ENCODE data around the gene TUBA1A. TPM values are rescaled to one million over a fixed set of nuclear protein-coding genes. Genes with fewer than 3 reads are reported as not detected.
A peak's percentile ranks its signal among the peaks of the same experiment; 100 is the strongest.

Gene TUBA1A
- 10 to 100 TPM; 47.4 to 49.1 TPM for total RNA-seq

DNA sequence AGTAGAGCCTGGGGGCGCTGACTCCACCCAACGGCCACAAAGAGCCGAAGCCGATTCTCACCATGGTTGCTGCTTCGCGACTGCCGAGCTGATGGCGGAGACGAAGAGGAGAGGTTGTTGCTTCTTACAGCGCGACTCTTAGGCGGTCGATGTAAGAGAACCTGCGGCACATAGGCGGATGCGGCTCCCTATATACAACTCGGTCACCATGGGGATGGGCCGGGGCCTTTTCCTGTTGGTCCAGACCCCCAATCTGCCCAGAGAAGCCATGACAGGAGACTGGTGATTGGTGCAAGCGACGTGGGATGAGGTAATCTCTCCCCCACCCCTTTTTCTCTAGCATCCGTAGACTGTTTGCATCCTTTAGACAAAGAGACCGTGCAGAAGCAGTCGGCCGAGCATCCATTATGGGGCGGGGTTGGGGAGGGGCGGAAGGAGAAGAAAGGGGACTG lies at the start of gene TUBA1A:
TUBA1A (minus strand) TSS at position 165 of the 452 bp plus-strand sequence; CDS start at position 64, 101 bp downstream.
- intact Hi-C loops (cut with micrococcal nuclease), result loop anchor here (1.0 to 10.0 kb wide), 11 partner anchors 12 to 1434 kb away; partner anchors contain the start of genes ARF3, CCNT1, DDX23 and KMT2D
- H3K36me3 Mint-ChIP-seq (ENCODE audit: low read depth), result peaks cover 2% of the 10 kb centered on the region
- peak; percentile 97 for DNase-seq
- no peaks in the 10 kb centered on the region for H3K27me3 Mint-ChIP-seq (ENCODE audit: low read depth)
- CTCF ChIA-PET, result interaction anchor here (1.6 to 2.8 kb wide), 2 partner anchors 58 to 148 kb away, joined by 3 to 14 read pairs; partner anchors contain the start of genes C1QL4 and TUBA1B
- peak within 1 kb of the TSS; percentile 84 for H3K4me3 Mint-ChIP-seq
- H3K27ac Mint-ChIP-seq, result peak within 1 kb of the TSS; percentile 86
- no peaks in the 10 kb centered on the region for H3K9me3 Mint-ChIP-seq
- peaks cover 13% of the 10 kb centered on the region for H3K4me1 Mint-ChIP-seq (ENCODE audit: low read depth)

DNA sequence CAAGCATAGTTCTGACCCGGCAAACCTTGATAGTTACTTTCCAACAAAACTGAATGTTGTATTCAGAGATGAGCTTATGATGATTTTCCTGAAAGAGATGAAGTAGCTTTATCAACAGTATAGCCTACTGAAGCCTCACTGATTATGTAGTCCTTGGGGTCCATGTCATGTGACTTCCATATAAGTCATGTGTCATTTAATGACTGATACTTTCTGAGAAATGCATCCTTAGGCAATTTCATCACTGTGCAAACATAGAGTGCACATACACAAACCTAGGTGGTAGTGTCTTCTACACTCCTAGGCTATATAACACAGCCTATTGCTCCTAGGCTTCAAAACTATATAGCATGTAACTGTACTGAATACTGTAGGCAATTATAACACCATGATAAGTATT lies 47.5 kb upstream of the TUBA1A start:
- no peak overlapping the region for H3K27ac Mint-ChIP-seq
- H3K36me3 Mint-ChIP-seq (ENCODE audit: low read depth), result no peaks in the 10 kb centered on the region
- peaks cover 12% of the 10 kb centered on the region for H3K4me1 Mint-ChIP-seq (ENCODE audit: low read depth)
- H3K27me3 Mint-ChIP-seq (ENCODE audit: low read depth), result no peaks in the 10 kb centered on the region
- CTCF ChIA-PET, result interaction anchor here (1.5 to 2.5 kb wide), 5 partner anchors 8 to 172 kb away, joined by 4 to 9 read pairs (median 5); no protein-coding TSS in a partner anchor
- H3K4me3 Mint-ChIP-seq, result no peak overlapping the region
- no peaks in the 10 kb centered on the region for H3K9me3 Mint-ChIP-seq
- no peak for DNase-seq
- intact Hi-C loops (cut with micrococcal nuclease), result no loop called here

DNA sequence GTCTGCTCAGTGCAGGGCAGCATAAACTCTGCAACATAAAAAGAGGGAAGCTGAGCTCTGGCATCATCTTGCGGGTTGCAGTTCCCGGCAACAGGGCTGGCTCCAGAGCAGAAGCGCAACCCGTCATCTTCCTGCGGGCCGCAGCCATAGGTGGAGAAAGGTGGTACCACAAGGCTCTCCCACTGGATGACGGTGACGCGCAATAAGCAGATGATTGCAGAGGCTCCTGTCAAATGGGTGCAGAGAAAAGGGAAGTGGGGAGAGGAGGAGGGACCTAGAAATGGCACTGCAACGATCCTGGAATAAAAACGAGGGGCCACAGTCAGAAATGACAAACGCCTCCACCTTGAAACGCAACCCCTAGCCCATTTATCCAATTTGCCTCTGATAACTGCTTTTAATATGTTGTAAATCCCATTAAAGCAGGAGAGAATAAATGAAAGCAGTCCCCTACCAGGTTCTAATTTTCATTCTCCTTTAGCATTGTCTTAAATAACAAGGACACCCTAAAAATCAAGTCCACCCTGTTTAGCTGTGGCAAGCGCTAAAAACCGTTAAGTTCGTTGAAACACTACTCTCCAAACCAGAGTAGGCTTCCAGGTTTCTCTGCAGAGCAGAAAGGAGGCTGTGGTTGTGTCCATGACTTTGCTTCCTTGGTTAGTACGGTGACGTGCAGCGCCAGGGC lies 45.1 kb upstream of the TUBA1A start:
- CTCF ChIA-PET, result interaction anchor here (0.6 to 2.8 kb wide), 12 partner anchors 9 to 241 kb away, joined by 3 to 22 read pairs (median 4); partner anchors contain the start of genes PRKAG1 and TUBA1B
- no peaks in the 10 kb centered on the region for H3K9me3 Mint-ChIP-seq
- peak overlapping the region; percentile 81 for H3K27ac Mint-ChIP-seq
- H3K4me1 Mint-ChIP-seq (ENCODE audit: low read depth), result peaks cover 12% of the 10 kb centered on the region
- intact Hi-C loops (cut with micrococcal nuclease), result loop anchor here (1.0 kb wide), 4 partner anchors 31 to 215 kb away; partner anchors contain the start of genes TUBA1A and TUBA1C
- no peaks in the 10 kb centered on the region for H3K27me3 Mint-ChIP-seq (ENCODE audit: low read depth)
- no peaks in the 10 kb centered on the region for H3K36me3 Mint-ChIP-seq (ENCODE audit: low read depth)
- peak overlapping the region; percentile 85 for H3K4me3 Mint-ChIP-seq
- peak; percentile 62 for DNase-seq

DNA sequence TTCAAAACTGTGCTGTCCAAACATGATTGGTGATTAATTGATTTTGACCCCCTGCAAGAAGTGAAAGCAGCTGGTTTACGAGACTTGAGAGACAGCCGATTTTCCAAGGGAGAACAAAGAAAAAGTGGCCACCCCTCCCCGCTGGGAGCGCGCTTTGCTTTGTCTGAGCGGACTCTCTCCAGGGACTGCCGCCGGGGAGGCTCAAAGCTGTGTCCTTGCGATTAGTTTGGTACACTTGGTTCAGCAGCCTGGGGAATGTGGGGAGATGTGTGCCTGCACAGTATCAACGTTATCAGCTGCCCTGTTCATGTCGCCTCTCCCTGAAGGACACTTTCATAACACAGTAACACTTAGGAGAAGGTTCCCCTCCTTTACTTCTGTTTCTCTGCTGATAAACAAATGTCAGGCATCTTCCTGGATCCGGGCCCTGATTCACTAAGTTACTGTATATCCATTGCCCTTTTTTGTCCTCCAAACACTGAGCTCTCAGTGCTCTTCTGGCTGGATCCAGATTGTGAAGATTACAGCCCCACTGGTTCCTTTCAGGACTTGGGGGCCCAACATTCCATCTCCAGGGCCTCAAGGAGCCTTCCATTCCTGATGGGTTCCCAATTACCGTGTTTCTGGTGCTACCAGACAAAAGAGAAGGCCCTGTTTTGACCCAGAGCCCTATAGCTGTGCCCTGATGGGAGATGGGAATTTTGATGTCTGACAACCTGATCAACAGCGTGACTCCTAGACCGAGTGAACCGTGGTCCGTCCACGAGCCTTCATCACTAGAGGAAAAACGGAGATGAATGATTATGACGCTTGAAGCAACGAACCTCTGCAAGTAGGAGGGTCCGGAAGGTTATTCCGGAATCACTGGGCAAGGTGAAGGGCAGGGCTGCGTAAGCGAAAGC lies 44.3 kb upstream of the TUBA1A start:
- Mint-ChIP-seq H3K27me3 (ENCODE audit: low read depth) (no peaks in the 10 kb centered on the region), H3K36me3 (ENCODE audit: low read depth) (no peaks in the 10 kb centered on the region), H3K27ac (peak overlapping the region; percentile 81), H3K4me1 (ENCODE audit: low read depth) (peaks cover 12% of the 10 kb centered on the region), H3K9me3 (no peaks in the 10 kb centered on the region), H3K4me3 (peak overlapping the region; percentile 85)
- DNase-seq, result no peak
- intact Hi-C loops (cut with micrococcal nuclease), result no loop called here
- CTCF ChIA-PET, result interaction anchor here (0.6 to 2.8 kb wide), 10 partner anchors 11 to 240 kb away, joined by 3 to 22 read pairs (median 3); partner anchors contain the start of gene TUBA1B

DNA sequence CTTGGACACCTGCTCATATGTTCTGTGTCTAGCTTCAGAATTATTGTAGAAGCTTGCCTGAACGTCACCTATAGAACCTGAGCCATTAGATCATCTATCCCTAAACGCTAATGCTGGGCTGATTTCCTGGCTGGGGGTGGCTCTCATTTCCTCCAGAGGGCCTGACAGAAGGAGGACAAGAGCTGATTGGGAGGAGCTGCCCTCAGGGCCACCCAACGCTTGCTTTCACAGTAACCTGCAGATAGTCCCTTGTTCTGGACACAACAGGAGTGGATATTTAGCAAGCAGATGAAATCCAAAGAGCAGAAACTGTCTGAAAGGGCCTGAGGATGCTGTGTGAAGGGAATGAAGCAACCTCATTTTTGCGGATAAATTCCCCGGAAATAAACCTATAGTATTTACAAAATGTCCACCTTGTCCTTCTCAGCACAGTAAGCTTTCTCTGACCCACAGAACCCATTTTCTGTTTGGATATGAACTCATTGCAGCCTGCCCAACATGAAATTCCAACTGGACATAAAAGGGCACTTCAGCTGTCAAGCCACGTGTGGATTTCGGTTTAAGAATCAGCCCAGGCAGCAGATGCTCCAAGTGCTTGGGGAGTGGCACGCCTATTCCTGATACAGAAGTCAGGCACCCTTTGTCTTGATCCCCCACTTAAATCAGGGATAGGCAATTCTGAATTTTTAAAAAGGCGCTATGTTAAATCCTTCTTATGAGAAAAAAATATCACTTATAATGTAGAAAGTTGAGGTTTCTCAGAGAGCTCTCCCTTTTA lies 43.2 kb upstream of the TUBA1A start:
- H3K27ac Mint-ChIP-seq, result no peak overlapping the region
- no peaks in the 10 kb centered on the region for H3K36me3 Mint-ChIP-seq (ENCODE audit: low read depth)
- H3K4me3 Mint-ChIP-seq, result no peak overlapping the region
- no peaks in the 10 kb centered on the region for H3K9me3 Mint-ChIP-seq
- no peaks in the 10 kb centered on the region for H3K27me3 Mint-ChIP-seq (ENCODE audit: low read depth)
- CTCF ChIA-PET, result interaction anchor here (0.6 to 1.0 kb wide), 3 partner anchors 44 to 217 kb away, joined by 3 to 4 read pairs (median 3); no protein-coding TSS in a partner anchor
- H3K4me1 Mint-ChIP-seq (ENCODE audit: low read depth), result peaks cover 12% of the 10 kb centered on the region
- intact Hi-C loops (cut with micrococcal nuclease), result no loop called here
- no peak for DNase-seq

DNA sequence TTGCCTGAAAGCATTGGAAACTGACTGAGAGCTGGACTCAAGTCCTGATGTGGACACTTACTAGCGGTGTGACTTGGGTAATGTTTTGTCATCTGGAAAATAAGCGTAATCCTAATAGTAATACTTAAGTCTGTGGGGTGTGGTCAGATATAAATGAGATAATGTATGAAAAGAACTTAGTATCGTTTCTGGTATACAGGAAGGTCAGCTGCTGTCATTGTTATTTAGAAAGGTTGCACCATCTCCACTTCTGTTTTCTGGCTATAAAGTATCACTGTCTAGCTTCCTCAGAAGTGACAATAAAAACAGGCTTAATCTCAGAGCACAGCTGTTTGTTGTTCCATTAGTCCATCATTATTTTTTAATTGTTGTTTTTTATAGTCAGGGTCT lies 41.9 kb upstream of the TUBA1A start:
- intact Hi-C loops (cut with micrococcal nuclease), result no loop called here
- Mint-ChIP-seq H3K27me3 (ENCODE audit: low read depth) (no peaks in the 10 kb centered on the region), H3K4me3 (no peak overlapping the region), H3K27ac (no peak overlapping the region), H3K4me1 (ENCODE audit: low read depth) (peaks cover 10% of the 10 kb centered on the region), H3K36me3 (ENCODE audit: low read depth) (no peaks in the 10 kb centered on the region), H3K9me3 (no peaks in the 10 kb centered on the region)
- CTCF ChIA-PET, result interaction anchor here (0.5 to 0.8 kb wide), 3 partner anchors 9 to 143 kb away, joined by 3 read pairs; no protein-coding TSS in a partner anchor
- no peak for DNase-seq

DNA sequence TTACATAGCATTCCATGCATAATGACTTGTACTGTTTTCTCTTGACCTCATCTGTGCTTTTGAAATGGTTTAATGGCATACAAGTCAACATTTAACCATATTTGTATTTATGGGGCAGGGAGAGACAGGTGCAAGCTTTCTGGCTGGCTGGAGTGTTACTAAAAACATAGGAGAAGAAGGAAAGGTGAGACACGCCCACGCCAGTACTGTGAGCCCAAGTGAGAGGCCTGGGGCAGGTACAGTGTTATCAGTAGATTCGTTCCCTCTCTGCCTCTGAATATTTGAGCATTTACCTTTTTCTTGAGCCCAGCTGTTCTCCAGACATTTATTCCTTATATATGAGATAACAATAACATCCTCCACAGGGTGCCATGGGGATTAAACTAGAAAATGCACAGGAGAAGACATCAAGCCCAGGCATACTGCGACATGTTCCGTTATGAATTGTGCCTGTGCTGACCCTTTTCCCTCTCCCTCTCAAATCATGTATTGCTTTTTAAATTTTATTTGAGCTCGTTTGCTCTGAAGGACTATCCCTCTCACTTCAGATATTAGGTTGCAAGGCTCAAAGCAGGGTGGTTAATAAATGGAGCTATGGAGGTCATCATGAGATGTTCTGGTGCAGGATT lies 41.4 kb upstream of the TUBA1A start:
- no peaks in the 10 kb centered on the region for H3K9me3 Mint-ChIP-seq
- H3K4me1 Mint-ChIP-seq (ENCODE audit: low read depth), result peaks cover 10% of the 10 kb centered on the region
- intact Hi-C loops (cut with micrococcal nuclease), result no loop called here
- H3K36me3 Mint-ChIP-seq (ENCODE audit: low read depth), result no peaks in the 10 kb centered on the region
- no peaks in the 10 kb centered on the region for H3K27me3 Mint-ChIP-seq (ENCODE audit: low read depth)
- CTCF ChIA-PET, result interaction anchor here (0.5 to 0.8 kb wide), 3 partner anchors 10 to 143 kb away, joined by 3 read pairs; no protein-coding TSS in a partner anchor
- no peak overlapping the region for H3K27ac Mint-ChIP-seq
- H3K4me3 Mint-ChIP-seq, result no peak overlapping the region
- no peak for DNase-seq

DNA sequence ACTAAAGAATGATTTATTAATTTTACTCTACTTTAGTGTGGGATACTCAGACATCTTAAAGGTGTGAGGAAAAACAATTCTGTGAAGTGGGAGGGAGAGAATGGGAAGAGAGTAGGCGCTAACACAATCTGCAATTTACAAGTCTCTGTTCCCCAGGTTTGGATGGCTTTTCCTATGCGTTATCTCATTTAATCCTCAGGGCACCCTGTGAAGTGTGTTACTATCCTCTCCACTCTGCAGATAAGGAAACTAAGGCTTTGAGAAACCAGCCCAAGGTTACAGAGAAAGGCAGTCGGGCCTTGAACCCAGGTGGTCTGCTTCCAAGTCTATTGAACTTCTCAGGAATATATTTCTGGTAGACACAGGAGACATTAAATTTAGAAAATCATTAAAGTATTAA lies 39.8 kb upstream of the TUBA1A start:
- no peaks in the 10 kb centered on the region for H3K27me3 Mint-ChIP-seq (ENCODE audit: low read depth)
- CTCF ChIA-PET, result interaction anchor here (0.6 kb wide), 1 partner anchor 115 kb away, joined by 3 read pairs; no protein-coding TSS in a partner anchor
- no peaks in the 10 kb centered on the region for H3K9me3 Mint-ChIP-seq
- no peaks in the 10 kb centered on the region for H3K36me3 Mint-ChIP-seq (ENCODE audit: low read depth)
- DNase-seq, result no peak
- intact Hi-C loops (cut with micrococcal nuclease), result no loop called here
- peaks cover 3% of the 10 kb centered on the region for H3K4me1 Mint-ChIP-seq (ENCODE audit: low read depth)
- no peak overlapping the region for H3K27ac Mint-ChIP-seq
- H3K4me3 Mint-ChIP-seq, result no peak overlapping the region

DNA sequence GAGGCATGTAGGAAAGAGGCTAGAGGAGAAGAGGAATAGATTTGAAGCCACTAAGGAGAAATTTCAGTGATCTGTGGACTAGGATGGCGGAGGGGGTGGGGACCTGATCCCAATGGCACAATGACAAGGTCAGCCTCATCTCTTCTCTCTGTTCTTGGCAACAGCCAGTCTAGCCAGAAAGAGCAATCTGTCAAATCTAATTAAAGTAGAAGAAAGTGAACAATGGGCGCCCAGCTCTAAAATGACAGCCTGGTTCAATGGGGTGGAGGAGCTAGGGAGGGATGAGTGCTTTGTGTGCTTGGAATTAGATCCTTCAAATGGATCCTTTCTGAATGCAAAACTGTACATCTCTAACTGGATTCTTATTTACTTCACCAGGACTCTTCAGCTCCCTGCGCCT lies 38.8 kb upstream of the TUBA1A start:
- no peak overlapping the region for H3K4me3 Mint-ChIP-seq
- no peak overlapping the region for H3K27ac Mint-ChIP-seq
- no peaks in the 10 kb centered on the region for H3K36me3 Mint-ChIP-seq (ENCODE audit: low read depth)
- no peaks in the 10 kb centered on the region for H3K27me3 Mint-ChIP-seq (ENCODE audit: low read depth)
- DNase-seq, result no peak
- intact Hi-C loops (cut with micrococcal nuclease), result no loop called here
- CTCF ChIA-PET, result interaction anchor here (0.6 kb wide), 1 partner anchor 116 kb away, joined by 3 read pairs; no protein-coding TSS in a partner anchor
- no peaks in the 10 kb centered on the region for H3K4me1 Mint-ChIP-seq (ENCODE audit: low read depth)
- H3K9me3 Mint-ChIP-seq, result no peaks in the 10 kb centered on the region

DNA sequence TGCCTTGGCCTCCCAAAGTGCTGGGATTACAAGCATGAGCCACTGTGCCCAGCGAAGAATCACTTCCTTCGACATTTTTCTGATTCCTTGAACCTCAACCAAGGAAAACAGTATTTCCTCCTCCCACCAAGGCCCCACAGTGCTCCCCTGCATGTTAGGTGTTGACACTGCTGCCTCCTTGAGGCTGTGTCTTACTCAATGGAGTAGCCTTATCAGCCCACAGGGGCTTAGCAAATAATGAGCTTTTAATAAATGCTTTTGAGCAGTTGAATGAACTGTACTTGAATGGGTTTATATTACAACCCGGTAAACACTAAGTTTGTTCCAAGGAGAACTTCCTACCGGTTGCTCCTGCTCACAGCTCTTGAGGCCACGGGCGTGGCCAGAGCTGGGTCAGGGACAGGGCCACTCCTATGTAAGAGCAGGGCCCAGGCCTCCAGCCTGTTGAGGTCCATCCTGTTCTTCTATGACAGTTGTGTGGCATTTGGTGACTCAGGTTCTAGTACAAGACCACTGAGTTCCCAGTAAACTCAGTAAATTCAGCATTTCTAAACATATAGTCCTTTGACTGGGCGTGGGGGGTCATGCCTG lies 36.8 kb upstream of the TUBA1A start:
- no peak for DNase-seq
- intact Hi-C loops (cut with micrococcal nuclease), result no loop called here
- Mint-ChIP-seq H3K36me3 (ENCODE audit: low read depth) (no peaks in the 10 kb centered on the region), H3K4me1 (ENCODE audit: low read depth) (no peaks in the 10 kb centered on the region), H3K9me3 (no peaks in the 10 kb centered on the region), H3K4me3 (no peak overlapping the region), H3K27me3 (ENCODE audit: low read depth) (no peaks in the 10 kb centered on the region), H3K27ac (no peak overlapping the region)
- CTCF ChIA-PET, result interaction anchor here (2.1 kb wide), 1 partner anchor 9 kb away, joined by 5 read pairs; no protein-coding TSS in a partner anchor
